Nephron progenitor cell (in vitro differentiated cells): ENCODE results near the gene ULK4.

ENCODE experiments used
- DNase-seq: peaks from one replicate; pipeline ENCODE4 v3.0.0; 2021
- H3K27ac Mint-ChIP-seq: 2 replicates; pipeline ENCODE4 v1.8.0; 2021; ENCODE audit warnings: mild to moderate bottlenecking, moderate library complexity, mixed read lengths
- H3K27me3 Mint-ChIP-seq: 2 replicates; pipeline ENCODE4 v1.8.0; 2021; ENCODE audit warnings: mild to moderate bottlenecking, low read depth, mixed read lengths; ENCODE audit not compliant: poor library complexity
- H3K36me3 Mint-ChIP-seq: 2 replicates; pipeline ENCODE4 v1.8.0; 2021; ENCODE audit warnings: low read depth, mixed read lengths
- H3K4me1 Mint-ChIP-seq: 2 replicates; pipeline ENCODE4 v1.8.0; 2021; ENCODE audit warnings: mixed read lengths
- H3K4me3 Mint-ChIP-seq: 2 replicates; pipeline ENCODE4 v1.8.0; 2021; ENCODE audit warnings: mild to moderate bottlenecking, moderate library complexity, mixed read lengths
- H3K9me3 Mint-ChIP-seq: 2 replicates; pipeline ENCODE4 v1.8.0; 2021; ENCODE audit warnings: mild to moderate bottlenecking, moderate library complexity, mixed read lengths
- TF ChIP-seq, protein P1 (sequence below): fragments of 200-600 bp; sonication (generic); IDR thresholded peaks from 2 replicates; pipeline ENCODE4 v1.5.0; 2021; ENCODE audit warnings: antibody characterized with exemption

Gene ULK4

DNA sequence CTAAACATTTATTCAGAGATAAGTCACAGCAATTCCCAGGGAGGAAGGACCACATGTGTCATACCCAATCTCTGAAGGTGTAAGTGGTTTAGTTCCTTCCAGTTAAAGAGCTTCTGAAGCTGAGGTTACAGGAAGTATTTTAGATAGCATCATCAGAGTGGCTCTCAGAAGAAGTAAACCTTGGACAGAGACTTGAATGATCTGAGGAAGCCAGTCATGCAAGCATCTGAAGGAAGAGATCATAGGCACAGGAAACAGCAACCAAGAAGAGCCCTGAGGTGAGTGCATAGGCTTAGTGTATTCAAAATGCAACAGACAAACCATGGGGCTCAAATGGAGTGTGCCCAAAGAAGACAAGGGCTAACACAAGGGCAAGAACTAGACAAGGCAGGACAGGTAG lies 210.3 kb downstream of the ULK4 start:
- TF ChIP-seq, protein P1, sequence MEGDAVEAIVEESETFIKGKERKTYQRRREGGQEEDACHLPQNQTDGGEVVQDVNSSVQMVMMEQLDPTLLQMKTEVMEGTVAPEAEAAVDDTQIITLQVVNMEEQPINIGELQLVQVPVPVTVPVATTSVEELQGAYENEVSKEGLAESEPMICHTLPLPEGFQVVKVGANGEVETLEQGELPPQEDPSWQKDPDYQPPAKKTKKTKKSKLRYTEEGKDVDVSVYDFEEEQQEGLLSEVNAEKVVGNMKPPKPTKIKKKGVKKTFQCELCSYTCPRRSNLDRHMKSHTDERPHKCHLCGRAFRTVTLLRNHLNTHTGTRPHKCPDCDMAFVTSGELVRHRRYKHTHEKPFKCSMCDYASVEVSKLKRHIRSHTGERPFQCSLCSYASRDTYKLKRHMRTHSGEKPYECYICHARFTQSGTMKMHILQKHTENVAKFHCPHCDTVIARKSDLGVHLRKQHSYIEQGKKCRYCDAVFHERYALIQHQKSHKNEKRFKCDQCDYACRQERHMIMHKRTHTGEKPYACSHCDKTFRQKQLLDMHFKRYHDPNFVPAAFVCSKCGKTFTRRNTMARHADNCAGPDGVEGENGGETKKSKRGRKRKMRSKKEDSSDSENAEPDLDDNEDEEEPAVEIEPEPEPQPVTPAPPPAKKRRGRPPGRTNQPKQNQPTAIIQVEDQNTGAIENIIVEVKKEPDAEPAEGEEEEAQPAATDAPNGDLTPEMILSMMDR, result no peak
- no peaks in the 10 kb centered on the region for H3K4me1 Mint-ChIP-seq
- H3K9me3 Mint-ChIP-seq, result no peaks in the 10 kb centered on the region
- H3K36me3 Mint-ChIP-seq, result no peaks in the 10 kb centered on the region
- H3K4me3 Mint-ChIP-seq, result no peak overlapping the region
- no peak overlapping the region for H3K27ac Mint-ChIP-seq
- DNase-seq, result no peak
- H3K27me3 Mint-ChIP-seq, result no peaks in the 10 kb centered on the region

DNA sequence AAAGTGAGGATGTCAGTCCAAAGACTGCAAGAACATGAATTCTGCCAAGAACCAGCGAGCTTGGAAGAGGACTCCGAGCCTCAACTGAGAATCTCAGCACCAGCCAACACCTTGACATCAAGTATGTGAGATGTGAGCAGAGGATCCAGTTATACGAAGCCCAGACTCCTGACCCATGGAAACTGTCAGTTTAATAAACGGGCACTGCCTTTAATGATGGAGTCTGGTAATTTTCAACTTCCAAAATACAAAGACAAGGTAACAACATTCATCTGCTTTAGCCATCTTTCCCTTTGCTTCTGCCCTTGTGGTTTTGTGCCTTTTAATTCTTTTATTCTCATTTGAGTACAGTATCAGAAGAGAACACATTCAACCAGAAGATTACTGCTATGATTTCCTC lies 211.9 kb downstream of the ULK4 start:
- DNase-seq, result no peak
- Mint-ChIP-seq H3K36me3 (no peaks in the 10 kb centered on the region), H3K27me3 (no peaks in the 10 kb centered on the region), H3K4me3 (no peak overlapping the region), H3K4me1 (no peaks in the 10 kb centered on the region), H3K27ac (no peak overlapping the region), H3K9me3 (no peaks in the 10 kb centered on the region)
- TF ChIP-seq, protein P1, result no peak

DNA sequence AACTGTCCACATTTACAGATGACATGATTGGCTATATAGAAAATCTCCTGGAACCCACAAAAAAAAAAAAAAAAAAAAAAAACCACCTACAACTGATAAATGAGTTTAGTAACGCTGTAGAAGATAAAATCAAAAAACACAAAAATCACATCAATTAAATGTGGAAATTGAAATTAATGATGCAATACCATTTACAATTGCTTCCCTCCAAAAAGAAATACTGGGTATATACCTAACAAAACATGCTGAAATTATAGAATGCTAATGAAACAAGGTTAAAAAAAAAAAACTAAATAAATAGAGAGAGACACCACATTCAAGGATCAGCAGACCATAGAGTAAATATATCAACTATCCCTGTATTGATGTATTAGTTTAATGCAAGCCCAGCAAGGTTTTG lies 215.7 kb downstream of the ULK4 start:
- Mint-ChIP-seq H3K4me1 (peaks cover 13% of the 10 kb centered on the region), H3K27ac (no peak overlapping the region)
- TF ChIP-seq, protein P1, result no peak

DNA sequence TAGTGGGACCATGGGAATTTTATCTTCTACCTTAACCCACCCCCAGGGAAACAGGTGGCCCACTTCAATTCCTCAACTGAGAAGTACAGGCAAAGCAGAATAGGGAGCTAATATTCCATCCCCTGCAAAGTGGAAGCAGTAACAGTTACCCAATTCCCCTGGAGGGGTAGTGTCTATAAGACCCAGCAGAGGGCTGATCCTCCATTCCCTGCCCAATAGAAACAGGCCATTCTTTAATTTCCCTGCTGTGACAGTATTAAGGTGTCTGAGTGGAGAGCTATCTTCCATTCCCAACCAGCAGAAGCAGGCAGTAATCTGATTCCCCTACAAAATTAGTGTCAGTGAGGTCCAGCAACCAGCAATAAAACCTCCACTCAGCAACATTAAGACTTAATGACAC lies 219.8 kb downstream of the ULK4 start:
- Mint-ChIP-seq H3K9me3 (peaks cover 6% of the 10 kb centered on the region), H3K4me3 (no peak overlapping the region), H3K27ac (peak overlapping the region; percentile 52), H3K27me3 (no peaks in the 10 kb centered on the region), H3K4me1 (peaks cover 15% of the 10 kb centered on the region), H3K36me3 (peaks cover 5% of the 10 kb centered on the region)
- TF ChIP-seq, protein P1, result no peak
- DNase-seq, result no peak

More for the DNA sequence above, 215.7 kb downstream of the ULK4 start:
- Mint-ChIP-seq H3K27me3 (no peaks in the 10 kb centered on the region), H3K9me3 (no peaks in the 10 kb centered on the region), H3K4me3 (no peak overlapping the region), H3K36me3 (no peaks in the 10 kb centered on the region)
- DNase-seq, result no peak

DNA sequence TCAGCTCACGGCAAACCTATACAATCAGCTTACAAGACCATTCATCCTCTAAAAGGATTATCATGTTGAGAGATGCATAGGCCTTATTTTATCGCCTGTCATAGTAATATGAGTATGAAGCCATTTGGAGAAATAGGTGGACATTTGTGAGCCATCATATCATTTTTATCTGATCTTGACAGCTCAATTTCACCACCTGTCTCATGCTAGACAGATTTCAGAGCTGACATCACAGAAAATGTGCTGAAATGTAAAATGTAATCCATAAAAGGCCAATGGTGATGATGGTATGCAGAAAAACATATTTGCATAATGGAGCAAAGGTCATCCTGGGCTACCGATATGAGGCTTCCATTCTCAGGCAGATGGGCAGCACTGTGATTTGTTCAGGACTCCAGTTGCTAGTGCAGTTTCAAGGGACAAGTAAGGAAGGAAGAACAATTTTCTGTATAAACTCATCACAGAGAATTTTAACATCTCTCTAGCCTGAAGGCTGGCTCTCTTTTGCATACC lies 221.5 kb downstream of the ULK4 start:
- no peak overlapping the region for H3K27ac Mint-ChIP-seq
- peaks cover 5% of the 10 kb centered on the region for H3K36me3 Mint-ChIP-seq
- TF ChIP-seq, protein P1, result no peak
- no peak for DNase-seq
- peaks cover 15% of the 10 kb centered on the region for H3K4me1 Mint-ChIP-seq
- no peaks in the 10 kb centered on the region for H3K27me3 Mint-ChIP-seq
- H3K4me3 Mint-ChIP-seq, result no peak overlapping the region
- peaks cover 9% of the 10 kb centered on the region for H3K9me3 Mint-ChIP-seq

DNA sequence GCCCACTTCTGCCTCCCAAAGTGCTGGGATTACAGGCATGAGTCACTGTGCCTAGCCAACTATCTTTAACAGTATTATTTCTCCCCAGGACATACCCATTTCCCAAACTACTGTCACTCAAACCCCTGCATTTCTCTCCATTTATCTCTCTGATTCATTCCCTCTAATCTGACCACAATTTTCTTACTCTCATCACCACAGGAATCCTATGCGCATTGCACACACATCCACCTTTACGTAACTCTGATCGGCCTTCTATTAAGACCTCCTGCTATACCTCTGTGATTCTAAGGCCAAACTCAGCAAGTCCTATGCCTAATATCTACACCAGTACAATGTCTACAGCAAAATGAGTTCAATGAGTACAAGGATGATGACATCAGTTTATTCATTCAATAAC lies 235.0 kb downstream of the ULK4 start:
- H3K36me3 Mint-ChIP-seq, result peaks cover 4% of the 10 kb centered on the region
- no peaks in the 10 kb centered on the region for H3K4me1 Mint-ChIP-seq
- TF ChIP-seq, protein P1, result no peak
- no peak for DNase-seq
- no peaks in the 10 kb centered on the region for H3K27me3 Mint-ChIP-seq
- H3K9me3 Mint-ChIP-seq, result peaks cover 15% of the 10 kb centered on the region
- H3K4me3 Mint-ChIP-seq, result no peak overlapping the region
- no peak overlapping the region for H3K27ac Mint-ChIP-seq
